HG03439 (cell line): ENCODE measurements around the gene COX5B.

Experiments used
- ATAC-seq: cut with Tn5 transposase; IDR thresholded peaks from one replicate; pipeline ENCODE4 v1.9.1; 2021; ENCODE audit warnings: mild to moderate bottlenecking, moderate library complexity; ENCODE audit not compliant: unreplicated experiment

COX5B gene

DNA sequence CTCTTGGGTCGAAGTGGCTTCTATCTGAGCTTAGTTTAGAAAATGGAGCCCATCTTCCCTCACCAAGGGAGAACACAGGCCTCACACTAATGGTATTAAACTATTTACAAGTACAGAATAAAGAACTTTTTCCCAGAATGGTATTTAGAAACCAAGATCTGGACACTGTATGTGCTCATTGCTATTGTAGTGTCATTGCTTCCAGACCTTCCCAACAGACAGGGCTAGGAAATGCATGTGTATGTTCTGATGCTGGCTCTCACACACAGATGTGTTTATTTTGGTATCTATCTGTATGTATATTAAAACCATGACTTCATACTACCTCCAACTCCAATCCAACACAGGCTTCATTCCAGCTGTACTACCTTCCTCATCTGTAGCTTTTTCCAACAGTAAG, 8.0 kb downstream of the COX5B start:
- no peak for ATAC-seq

DNA sequence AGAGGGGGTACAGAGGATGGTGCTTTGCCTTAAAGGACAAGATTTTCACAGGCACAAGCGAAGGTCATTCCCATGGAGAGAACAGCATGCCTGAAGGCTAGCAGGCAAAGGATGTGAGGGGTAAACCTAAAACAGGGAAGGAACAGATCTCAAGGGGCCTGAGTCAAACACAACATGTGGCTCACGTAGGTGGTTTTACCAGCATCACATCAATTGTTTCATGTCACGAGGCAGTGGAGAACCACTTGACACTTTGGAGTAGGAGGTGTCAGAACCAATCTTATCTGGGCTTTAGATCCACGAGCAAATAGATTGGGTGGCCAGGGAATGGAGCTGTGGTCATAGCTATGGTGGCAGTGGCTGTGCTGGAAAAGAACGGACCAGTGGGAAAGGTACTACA, 8.4 kb downstream of the COX5B start:
- ATAC-seq: no peak

DNA sequence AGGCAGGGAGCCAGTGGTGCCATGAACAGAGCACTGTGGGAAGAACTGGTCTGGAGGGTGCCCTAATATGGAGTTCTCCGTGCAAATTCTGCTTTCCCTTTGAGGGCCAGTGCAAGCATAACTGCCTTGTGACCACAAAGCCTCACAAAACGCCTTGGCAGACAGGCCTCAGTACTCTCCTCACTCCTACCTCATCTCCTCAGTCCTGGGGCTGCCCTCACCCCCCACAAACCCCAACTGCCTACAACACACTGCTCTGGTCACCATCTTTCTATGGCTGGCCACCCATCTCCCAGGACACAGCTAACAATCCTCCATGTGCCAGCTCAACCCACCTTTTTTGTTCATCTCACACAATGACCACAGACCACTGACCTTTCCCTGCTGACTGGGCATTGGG, 8.9 kb downstream of the COX5B start:
- ATAC-seq: no peak

DNA sequence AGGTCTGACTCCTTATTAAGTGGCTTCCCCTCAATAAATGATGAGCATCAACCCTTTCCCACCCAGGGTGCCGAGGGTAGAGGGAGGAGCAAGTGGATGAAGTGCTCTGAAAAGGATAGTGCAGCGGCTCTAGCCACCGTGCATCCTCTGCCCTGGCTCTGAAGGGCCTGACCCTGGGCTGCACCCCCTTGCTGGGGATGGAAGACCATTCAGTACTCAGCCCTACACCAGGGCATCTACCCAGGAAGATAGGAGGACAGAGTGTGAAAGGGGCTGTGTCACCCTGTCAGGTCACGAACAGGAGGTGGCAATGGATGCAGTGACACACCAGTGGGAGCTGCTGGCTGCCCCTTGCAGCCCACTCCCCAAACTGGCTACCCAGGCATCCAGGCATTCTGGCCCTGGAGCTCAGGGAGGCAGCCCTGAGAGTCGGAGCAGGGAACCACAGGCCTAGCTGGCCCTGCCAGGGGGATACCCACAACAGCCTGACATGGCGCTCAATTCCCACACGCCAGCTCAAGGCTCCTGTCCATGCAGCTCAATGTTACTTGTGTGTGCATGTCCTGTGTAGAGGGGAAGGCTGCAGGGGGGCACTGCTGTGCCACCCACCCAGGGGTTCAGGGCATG, 10.4 kb downstream of the COX5B start:
- ATAC-seq: no peak

DNA sequence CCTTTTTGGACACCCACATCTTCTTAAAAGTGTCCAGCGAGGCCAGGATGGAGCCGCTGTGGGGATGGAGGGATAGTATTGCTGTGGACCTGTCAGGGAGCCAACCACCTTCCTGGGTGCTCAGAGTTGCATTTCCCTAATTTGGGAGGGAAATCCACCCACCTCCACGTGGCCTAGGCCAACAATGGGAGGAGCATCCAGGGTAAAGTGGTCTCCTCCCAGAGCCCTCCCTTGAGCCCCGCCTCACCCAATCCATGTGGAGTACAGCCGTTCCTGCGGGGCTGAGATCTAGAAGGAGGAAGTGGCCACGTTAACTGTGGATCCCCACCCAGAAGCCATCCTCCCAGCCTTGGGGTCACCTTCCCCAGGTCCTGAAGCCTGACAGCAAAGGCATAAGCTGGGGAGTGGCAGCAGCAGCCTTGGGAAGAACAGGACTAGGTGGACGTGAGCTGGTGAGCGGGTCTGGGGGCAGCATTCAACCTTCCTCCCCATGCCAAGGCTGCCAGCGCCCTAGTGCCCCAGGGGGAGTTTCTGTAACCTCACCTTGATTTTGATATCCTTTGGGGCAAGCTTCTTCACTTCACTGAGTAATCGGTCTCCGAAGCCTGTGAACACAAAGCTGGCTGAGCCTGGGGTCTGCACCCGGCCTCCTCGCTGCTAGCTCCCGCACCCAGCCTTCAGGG, 11.2 kb downstream of the COX5B start:
- ATAC-seq: no peak

DNA sequence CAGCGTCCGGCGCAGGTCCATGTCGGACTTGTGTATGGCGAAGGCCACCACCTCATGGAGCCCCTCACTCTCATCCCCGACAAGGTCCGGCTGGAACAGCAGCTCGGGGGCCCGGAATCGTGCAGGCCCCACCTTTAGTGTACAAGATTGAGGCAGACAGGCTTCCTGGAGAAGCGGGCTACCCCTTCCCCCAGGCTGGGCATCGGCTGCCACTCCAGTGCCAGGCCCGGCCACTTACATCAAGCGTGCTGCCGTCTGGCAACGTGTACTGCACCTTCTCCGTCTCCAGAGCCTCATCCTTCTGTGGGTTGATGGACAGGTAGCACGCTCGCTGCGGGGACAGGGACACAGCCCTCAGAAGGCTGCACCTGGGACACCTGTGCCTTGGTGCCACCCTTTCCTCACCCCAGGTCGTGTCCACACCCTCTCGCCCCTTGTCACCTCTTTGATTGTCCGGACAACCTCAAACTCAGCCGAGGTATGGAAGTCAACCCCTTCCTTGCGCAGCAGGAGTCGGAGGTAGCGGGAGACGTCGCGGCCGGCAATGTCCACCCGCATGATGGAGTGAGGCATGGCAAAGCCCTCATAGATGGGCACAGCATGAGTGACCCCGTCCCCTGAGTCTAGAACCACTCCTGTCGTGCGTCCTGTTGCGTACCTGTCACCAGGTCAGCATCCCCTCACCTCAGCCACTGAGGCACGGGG, 12.3 kb downstream of the COX5B start:
- ATAC-seq: no peak

DNA sequence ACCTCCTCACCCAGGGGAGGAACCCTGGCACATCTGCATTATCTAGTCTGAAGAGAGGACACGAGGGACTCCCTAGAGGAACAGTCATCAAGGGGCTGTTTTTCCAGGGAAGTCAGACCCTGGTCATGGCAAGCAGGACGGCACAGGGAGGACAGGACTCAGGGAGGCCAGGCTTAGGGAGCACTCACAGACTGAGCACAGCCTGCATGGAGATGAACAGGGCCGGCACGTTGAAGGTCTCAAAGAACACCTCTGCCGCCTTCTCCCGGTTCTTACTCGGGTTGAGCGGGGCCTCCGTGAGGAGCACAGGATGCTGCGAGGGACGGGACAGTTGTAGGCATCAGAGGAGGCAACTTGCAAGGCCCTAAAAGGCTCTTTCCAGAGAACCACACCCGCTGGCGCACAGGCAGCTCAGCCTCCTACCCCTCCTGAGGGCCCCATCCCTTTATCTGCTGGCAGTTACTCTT, 12.9 kb downstream of the COX5B start:
- no peak for ATAC-seq

DNA sequence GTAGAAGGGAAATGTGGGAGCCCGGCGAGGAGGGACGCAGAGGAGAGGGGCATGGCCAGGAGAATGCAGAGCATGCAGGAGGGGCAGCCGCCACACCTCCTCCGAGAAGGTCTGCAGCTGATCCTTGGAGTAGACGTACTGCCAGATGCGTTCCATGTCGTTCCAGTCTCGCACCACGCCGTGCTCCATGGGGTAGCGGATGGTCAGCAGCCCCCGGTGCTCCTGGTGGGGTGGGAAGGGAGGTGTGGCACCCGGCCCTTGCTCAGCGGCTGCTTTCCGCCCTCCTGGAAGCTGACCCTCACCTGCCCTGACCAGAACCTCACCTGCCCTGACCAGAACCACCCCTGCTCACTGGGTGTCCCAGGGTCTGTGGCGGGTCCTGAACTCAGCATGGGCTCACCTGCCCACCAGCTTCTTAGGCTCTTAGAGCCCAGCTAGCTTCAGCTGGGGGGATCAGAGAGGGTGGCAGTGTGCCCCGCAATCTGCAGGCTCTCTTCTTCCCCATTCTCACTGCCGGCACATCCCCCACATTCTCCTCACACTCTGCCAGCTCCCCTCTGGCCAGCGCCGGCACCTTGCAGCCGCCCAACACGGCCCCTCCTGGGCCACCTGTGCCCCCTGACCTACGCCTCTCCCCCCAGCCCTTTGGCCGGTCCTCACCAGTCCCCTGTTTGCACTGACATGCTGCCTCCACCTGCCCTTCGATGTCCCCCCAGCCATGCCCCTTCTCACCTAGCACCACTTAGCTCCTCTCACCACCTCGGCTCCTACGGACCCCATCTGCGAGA, 13.6 kb downstream of the COX5B start:
- ATAC-seq: no peak

DNA sequence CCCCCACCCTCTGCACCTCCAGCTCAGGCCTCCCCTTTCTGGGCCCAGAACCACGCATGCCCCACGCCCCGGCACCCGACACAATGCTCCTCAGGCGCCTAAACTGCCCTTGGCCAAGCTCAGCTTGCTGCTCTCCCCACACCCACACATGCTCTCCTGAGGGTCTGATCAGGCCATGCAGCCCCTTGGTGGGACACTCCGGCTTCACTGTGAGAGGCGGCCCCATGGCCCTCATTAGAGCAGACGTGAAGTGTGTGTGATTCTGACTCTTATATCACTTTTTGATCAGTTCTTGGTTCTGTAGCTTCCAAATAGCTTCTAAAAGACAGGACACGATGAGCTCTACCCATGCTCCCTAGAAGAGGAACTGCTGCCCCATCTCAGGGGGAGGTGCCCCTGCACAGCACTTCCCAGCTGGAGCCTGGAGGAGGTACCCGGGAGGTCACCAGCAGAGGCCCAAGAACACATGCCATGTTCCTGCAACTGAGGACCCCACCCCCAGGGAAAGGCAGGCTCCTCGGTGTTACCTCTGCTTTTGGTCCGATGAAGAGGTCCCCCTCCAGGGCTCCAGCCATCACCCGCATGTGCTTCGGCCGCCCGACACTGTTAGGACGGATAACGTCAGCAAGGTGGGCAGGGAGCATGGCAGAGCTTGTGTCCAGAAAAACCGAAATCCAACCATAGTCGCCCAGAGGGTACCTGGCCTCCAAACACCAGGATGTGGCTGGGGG, 14.3 kb downstream of the COX5B start:
- ATAC-seq: no peak

DNA sequence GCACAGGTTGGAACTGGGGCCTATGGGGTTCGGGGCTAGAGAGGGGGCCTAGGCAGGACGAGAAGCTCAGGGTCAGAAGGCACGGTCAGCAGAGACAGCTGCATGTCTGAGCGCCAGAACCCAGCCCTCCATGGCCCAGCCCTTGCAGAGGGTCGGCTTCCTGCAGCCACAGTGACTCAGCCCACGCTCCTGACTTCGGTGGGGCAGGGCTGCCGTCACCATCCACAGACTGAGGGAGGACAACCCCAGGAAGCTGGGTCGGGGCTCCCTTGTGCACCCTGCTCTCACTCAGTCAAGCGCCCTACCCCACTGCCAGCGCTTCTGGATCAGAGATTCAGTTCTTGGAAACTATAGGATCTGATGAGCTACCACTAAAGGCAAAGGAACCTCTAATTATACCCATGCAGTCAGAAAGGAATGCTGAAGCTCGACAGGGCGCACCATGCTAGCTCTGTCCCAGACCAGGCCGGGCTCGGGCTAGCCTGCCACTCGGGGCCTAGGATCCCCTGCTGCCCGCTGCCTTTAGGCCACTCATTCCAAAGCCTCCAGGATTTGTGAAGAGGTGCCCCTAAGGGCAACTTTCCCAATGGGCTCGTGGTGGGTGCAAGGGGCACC, 15.0 kb downstream of the COX5B start:
- no peak for ATAC-seq

DNA sequence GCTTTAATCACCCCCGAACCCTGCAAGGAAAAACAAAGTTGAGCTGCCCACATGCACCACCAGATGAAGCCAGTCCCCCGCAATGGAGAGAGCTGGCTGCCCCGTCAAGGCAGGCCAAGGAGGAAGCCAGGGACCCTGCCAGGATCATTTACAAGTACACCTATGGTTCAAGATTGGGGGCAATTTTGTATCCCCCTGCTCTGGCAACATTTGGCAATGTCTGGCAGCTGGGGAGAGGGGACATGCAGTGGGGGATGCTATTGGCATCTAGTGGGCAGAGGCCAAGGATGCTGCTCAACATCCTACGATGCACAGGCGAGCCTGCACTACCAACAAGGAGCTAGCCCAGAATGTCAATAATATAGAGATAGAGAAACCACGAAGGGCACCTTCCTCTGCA, 16.1 kb downstream of the COX5B start:
- ATAC-seq: no peak

DNA sequence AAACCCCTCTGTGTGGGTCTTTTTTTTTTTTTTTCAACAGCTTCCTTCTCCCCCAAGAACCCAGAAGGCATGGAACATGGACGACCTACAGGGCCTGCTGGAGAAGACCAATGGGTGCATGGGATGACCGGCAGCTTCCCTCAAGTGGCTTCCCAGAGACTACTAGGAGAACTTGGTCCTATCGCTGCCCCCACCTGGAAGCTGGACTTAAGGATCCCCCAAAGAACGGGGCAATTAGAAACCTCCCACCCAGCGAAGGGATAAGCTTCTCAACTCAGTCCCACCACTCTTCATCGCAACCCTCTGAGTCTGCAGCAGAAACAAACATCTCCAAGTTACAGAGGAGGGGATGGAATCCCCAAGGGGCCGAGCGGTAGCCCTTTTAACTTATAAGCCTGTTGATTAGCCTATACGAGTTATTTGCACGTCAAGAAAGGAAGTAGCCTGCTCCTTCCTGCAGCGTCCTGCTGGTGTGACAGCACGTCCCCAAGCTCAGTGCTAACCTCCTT, 16.6 kb downstream of the COX5B start:
- no peak for ATAC-seq

DNA sequence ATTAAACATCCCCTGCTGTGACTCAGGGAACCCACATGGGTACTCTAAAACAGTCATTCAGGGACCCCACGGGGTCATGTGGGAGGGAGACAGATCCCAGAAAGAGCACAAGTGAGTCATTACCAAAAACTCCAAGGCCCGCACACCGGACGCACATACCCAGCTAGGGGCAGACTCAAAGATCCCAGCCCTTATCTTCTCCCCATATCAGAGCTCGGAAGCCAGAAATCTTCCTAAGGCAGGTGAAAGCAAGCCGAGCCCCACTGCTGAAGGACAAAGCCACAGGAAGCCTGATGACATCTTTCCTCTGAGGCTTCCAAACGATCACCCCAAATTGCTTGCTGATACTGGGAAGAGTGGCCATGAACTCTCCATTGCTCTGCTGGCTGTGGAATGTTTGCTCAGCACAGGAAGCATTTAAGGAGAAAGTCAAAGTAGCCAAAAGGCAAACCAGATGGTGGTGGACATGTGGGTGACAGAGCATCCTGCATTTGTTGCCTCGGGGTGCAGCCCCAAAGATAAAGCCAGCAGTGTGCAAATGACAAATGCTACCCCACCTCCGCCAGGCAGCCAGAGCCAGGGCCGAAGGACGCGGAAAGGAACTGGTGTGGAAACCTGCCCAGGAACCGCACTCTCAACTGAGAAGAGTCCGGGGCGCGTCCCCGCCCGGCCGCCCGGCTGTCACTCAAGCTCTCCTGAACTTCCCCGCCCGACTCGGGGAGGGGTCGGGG, 17.2 kb downstream of the COX5B start:
- peak; percentile 35 for ATAC-seq

DNA sequence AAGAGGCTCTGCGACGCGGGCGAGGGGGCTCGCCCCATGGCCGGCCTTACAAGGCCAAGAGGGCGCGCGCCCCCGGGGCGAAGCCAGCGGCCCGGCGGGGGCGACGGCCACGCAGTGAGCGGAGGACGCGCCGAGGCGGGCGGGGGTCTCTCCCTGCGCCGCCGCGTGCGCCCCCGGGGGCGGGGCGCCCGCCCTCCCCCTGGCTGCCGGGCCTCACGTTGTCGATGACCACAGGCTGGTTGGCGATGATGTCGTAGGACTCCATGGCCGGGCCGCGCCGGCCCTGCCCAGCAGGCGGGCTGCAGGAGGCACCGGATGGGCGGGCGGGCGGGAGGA, 17.7 kb downstream of the COX5B start:
- ATAC-seq: no peak

DNA sequence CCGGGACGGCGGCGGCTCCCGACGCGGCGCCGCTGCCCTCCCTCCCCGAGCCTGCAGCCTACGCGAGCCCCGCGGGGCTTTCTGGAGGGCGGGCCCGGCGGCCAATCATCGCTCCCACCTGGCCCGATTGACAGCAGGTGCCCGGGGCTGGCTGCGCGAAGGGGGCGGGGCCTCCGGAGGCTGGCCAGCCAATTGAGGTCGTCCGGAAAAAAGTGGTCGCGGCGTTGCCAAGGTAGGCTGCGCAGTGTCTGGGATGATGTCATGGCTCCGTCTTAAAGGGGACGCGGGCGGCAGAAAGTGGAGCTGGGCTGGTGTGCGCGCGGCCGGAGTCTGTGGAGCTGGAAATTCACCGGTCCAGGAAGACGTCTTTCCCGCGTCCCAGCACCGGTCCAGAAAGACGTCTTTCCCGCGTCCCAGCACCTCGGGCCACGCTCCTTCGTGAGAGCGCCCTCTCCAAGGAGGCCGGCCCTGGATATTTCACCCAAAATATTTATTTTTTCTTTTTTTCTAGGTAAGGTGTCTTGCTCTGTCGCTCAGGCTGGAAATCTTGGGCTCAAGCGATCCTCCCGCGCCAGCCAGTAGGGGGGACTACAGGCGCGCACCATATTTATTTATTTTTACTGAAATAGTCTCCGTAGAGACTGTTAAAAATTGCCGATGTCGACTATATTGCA, 18.2 kb downstream of the COX5B start, which contains the start of gene ACTR1B:
TSS of gene ACTR1B (minus strand) at position 83 of the 674 bp plus-strand sequence. CDS start 154 bp downstream, outside the sequence.
- peak; percentile 82 for ATAC-seq

DNA sequence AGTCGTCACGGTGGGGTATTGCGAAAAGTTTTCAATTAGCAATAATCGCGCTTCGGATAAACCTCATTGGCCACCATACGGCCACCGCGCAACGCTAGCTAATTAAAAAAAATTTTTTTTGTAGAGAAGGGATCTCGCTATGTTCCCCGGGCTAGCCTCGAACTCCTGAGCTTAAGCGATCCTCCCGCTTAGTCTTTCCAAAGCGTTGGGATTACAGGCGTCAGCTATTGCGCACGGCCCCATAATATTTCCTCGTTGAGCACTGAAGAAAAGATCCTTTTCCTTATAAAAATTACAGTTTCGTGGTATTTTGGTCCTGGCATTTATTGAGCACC, 18.7 kb downstream of the COX5B start:
- no peak for ATAC-seq

DNA sequence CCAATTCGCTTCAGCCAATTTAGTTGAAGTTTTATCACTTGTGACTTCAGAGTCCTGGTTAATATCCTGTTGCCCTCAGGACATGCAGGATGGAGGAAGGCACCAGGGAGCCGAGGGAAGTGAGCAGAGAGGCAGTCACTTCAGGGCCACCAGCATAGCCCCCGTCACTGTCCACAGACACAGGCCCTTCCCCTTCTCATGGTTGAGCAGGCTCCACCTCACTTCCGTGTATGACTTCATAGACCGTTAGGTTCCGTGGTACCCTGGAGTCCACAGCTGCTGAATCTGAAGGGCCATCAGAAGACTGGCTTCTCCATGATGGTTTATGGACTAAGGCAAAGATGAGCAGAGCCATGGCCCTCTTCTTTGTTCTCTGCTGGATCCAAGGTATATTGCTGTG, 23.6 kb downstream of the COX5B start, which contains the start of gene C2orf92:
TSS of gene C2orf92 (plus strand) at position 266 of the 400 bp plus-strand sequence. CDS start at position 342, 76 bp downstream.
- ATAC-seq: no peak

DNA sequence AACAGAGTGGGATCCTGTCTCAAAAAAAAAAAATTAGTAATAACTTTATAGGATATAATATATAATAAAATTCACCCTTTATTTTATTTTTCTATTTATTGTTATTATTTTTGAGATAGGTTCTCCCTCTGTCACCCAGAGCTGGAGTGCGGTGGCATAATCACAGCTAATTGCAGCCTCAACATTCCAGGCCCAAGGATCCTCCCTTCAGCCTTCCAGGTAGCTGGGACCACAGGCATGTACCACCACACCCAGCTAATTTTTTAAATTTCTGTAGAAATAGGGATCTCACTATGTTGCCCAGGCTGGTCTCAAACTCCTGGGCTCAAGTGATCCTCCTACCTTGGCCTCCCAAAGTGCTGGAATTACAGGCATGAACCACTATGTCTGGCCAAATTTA, 24.6 kb downstream of the COX5B start:
- ATAC-seq: no peak

DNA sequence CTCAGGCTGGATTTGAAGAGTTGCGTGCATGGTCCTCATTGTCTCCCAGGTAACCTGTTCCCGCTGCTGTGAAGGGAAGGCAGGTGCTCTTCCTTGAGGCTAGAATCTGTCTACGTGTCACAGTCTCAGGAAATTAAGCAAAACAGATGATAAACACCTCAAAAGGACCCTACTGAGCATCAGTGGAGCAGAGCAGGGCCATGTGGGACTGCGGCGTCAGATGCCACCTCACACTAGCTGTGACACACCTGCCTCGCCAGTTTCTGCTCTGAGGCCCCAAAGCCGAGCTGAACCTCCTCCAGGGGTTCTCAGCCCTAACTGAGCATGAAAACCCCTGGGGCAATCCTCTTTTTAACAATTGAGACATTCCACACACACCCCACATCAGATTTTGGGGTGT, 25.7 kb downstream of the COX5B start:
- no peak for ATAC-seq
